Measurements from ENCODE around the gene ZNF672.
"Not testable (repeated sequence)": the region's sequence is repeated elsewhere in the genome, so short reads cannot be mapped to it uniquely, and the experiment has no call there.

The ZNF672 gene

DNA sequence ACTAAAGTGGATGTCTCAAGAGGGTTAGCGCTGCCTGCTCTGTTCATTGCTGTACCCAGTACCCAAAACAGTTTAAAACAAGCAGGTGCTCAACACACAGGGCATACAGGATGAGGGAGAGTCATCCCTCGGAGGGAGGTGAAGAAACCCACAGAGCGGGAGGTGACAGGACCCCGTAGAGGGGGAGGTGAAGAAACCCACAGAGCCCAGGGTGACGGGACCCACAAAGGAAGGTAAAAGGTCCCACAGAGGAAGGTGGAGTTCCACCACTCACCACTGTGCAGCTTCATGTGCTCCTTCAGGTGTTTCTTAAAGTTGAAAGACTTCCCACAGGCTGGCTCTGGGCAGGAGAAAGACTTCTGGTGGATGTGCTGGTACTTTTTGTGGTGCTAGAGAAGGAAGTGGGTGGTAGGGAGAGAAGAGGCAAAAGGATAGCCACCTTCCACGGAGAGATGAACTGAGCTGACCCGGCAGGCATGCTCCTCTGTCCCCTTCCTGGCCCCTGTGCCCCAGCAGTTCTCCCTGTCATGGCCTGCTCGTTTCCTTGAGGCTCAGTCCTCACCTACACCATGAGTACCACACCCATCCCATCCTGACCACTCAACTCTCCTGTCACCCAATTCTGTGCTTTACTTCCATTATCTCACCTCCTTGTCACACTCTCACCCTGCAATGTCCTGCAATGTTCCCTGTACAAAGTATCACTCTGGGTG is 15.8 kb downstream of the ZNF672 start:
- DNase-seq (ENCODE audit: low read depth in 2 of 2), result peak in 1 of 2 donors; percentile 23

GRCh38 chr1:248855580-248855979 is 17.6 kb downstream of the ZNF672 start:
- DNase-seq (ENCODE audit: low read depth in 2 of 2), result no peak

GRCh38 chr1:248856176-248856575 is 18.2 kb downstream of the ZNF672 start:
- no peak for DNase-seq (ENCODE audit: low read depth in 2 of 2)

- DNase-seq (ENCODE audit: low read depth in 2 of 2), result no peak
These were observed 19.2 kb downstream of the ZNF672 start for GRCh38 chr1:248857201-248857600.

DNA sequence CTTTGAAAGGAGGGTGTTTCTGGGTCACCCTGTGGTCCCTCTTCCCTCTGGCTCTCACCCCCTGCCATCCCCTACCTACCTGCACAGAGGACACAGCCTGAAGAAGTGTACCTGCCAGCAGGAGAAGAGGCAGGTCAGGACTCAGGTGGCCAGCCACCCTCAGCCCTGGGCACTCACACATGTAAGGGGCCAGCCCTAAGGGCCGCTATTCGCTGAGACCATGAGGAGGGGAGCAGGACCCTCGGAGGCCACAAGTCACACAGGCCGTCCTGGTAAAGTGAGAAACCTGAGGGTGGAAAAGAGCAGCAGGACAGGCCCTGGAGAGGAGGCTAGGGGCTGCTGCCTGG is 19.7 kb downstream of the ZNF672 start:
- DNase-seq (ENCODE audit: low read depth in 2 of 2), result no peak

GRCh38 chr1:248858096-248858890 is 20.3 kb downstream of the ZNF672 start:
- no peak for DNase-seq (ENCODE audit: low read depth in 2 of 2)

DNA sequence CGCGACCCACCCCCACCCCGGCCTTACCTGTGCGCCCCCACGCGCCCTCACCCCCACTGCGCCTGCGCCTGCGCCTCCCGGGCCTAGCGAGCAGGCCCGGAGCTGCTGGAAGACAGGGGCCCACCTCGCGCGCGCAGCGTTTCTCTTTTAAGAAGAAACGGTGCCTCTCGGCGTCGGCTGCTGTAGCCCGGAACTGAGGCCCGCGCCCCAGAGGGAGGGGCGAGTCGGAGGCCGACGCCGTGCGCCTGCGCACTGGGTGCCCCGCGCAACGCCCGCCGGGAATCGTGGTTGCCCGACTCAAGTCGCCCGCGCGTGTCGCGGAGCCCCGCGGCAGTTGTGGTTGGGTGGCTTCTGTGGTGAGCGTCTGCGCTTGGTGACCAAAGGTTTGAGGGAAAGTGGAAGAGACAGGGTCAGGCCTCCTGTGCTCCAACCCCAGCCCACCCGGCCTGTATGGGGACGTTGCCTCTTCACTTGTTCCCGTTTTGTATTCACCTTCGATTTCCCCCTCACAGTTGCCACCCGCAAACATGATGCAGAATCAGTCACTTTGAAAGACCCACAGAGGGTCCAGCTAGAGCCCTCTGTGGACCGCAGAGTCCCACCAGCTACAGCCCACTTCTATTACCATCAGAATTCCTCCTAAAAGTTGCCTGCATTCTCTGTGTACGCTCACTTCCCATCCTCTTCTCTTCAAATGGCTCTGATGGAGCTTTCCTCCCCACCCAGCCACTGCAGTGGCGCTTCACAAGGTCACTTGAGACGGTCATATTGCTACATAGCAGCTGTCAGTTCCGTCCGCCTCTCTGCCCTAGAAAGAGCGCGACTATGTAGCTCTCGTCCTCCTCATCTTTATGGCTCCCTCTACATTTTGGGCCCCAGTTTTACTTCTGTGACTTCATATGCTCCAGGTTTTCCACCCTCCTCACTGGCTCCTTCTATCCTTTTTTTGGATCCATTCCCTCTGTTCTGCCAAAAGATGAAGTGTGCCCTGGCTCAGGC is 21.2 kb downstream of the ZNF672 start, which contains the start of gene ZNF692:
ZNF692 (minus strand) TSS at position 195 of the 999 bp plus-strand sequence. CDS start 776 bp downstream, outside the sequence.
- peak; percentile 95 for DNase-seq (ENCODE audit: low read depth in 2 of 2)

DNA sequence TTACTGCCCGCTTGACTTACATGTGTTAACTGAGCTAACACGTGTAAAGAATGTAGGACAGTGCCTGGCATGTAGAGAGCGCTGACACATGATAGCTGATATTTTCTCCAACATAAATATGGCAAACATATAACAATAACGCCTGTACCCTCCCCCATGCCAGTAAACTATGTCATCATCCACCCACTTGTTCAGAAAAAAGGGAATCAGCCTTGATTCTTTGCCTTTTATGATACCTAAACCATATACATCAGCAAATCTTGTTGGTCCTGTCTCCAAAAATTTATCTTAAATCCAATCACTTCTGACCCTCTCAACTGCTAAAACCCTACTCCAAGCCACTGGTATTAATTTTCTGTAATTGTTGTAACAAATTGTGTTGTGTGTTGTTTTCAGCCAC is 22.0 kb downstream of the ZNF672 start:
- no peak for DNase-seq (ENCODE audit: low read depth in 2 of 2)

DNA sequence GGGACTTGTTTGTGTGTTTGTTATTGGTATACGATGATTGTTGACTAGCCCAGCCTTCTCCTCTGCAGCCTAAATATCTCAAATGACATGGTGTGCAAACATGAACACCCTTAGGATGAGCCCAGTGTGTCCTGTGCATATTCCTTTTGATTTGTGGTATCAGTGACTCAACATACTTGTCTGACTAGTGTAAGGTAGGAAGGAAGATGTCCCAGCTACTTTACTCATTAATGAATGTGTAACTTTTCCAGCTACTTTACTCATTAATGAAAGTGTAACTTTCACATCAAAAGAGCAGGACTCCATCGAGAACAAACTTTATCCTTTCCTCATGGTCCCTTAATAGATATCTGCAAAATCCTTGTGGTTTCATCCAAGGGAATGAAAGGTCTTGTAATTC is 23.6 kb downstream of the ZNF672 start:
- no peak for DNase-seq (ENCODE audit: low read depth in 2 of 2)

DNA sequence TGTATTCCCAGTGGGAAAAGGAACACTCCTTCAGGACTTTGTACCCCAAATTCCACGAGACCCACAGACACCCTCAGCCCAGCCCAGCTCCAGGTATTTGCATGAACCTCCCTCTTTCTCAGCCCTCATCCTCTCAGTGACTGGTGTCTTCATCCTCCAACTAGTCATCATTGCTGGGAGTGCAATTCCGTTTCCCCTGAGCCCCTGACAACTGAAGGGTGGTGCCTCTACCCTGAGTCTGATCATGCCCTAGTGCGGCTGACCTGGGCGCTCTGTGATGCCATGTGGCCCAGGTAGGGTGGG is 24.6 kb downstream of the ZNF672 start:
- no peak for DNase-seq (ENCODE audit: low read depth in 2 of 2)

- DNase-seq (ENCODE audit: low read depth in 2 of 2), result peak; percentile 77 to 78
These were observed 25.2 kb downstream of the ZNF672 start for GRCh38 chr1:248862998-248863881.

DNA sequence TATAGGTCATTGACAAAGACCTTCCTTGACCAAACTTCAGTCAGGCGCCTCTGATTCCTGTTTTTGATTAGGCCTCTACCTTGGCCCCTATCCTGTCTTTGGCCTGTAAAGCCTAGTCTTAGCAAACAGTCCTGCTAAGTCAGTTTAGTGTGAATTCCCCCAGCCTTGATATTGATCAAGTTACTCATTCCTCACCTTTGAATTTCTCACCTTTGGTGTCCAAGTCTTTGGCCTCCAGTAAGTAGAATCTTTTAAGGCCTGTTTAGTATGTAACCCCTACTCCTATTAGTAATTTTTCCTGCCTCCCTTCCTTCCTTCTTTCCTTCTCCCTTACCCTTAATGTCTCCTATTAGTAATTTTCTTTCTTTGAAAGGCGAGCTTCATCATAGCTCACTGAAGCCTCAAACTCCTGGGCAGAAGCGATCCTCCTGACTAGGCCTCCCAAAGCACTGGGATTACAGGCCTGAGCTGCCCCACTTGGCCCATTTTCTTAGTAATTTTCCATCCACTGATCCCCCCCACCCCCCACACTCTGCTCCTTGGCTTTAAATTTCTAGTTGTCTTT is 33.9 kb downstream of the ZNF672 start:
- no peak for DNase-seq (ENCODE audit: low read depth in 2 of 2)

GRCh38 chr1:248872752-248873408 is 34.9 kb downstream of the ZNF672 start:
- DNase-seq (ENCODE audit: low read depth in 2 of 2), result peak in 1 of 2 donors; percentile 45

- DNase-seq (ENCODE audit: low read depth in 2 of 2), result peak; percentile 83 to 95
These were observed 35.5 kb downstream of the ZNF672 start for GRCh38 chr1:248873409-248873992.

GRCh38 chr1:248873993-248874533 is 36.0 kb downstream of the ZNF672 start:
- DNase-seq (ENCODE audit: low read depth in 2 of 2), result peak; percentile 63 to 76

GRCh38 chr1:248881261-248881660 is 43.2 kb downstream of the ZNF672 start:
- DNase-seq (ENCODE audit: low read depth in 2 of 2), result no peak

DNA sequence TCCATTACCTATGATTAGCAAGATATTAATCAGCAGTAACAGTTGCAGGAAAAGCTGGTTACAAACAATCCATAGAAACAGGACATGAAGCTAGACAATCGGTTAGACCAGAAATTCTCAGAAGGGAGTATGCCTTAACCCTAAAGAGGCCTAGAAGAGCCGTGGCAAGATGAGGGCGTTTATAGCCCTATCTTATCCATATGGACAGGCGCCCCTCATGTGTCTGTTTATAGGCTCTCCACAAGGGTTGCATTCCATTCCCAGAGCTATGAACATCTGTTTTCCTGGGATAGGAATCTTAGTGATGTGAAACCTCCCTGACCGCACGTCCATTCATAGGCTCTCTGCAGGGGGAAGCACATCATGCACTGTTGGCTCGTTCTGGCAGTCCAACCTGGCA is 44.4 kb downstream of the ZNF672 start:
- DNase-seq (ENCODE audit: low read depth in 2 of 2), result not testable (repeated sequence)

DNA sequence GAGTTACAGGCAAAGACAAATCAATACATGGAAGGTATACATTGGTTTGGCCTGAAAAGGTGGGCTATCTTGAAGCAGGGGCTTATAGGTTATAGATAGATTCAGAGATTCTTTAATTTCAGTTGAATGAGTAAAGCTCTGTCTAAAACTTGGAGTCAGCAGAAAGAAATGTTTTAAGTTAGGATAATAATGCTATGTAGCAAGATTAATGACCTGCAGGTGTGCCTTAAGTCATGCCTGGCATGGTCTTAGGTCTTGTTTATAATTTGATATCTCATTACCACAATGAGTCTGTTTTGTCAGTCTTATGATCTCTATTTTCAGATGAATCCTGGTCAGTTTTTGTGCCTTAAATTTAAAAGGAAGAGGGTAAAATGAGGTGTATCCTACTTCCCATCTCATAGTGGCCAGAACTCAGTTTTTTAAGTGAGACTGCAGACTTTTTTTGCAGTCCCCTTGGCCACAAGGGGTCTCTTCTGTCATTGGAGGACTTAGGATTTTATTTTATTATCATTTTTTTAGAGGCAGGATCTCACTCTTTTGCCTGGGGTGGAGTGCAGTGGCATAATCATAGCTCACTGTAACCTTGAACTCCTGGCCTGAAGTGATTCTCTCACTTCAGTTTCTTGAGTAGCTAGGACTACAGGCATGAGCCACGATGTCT is 46.7 kb downstream of the ZNF672 start:
- DNase-seq (ENCODE audit: low read depth in 2 of 2), result no peak

DNA sequence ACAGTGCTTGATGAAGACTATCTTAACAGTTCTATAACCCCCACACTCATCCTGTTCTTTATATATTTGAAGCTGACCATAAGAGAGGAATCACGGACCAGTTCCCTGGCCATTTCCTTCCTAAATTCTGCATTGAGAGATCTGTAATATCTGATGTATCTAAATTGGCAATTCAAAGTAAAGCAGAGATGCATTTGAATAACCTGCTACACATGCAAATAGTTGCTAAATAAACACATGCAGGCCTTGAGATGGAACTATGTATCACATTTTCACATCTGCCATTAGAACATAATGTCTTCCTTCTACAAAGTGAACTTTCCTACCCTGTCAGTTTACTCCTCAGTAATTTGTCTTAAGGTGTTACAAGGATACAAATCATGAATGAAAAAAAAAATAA is 47.6 kb downstream of the ZNF672 start:
- no peak for DNase-seq (ENCODE audit: low read depth in 2 of 2)
